Embryonic facial prominence (tissue), 1 donor: ENCODE data around the gene ADTRP.

Source experiments
- DNase-seq: peaks from one replicate; pipeline ENCODE4 v3.0.0-alpha.2; 2016; ENCODE audit errors: extremely low spot score

The ADTRP gene

GRCh38 chr6:11773581-11773980, 5.0 kb downstream of the ADTRP start:
- DNase-seq, result no peak

- DNase-seq, result no peak
Measured at GRCh38 chr6:11773013-11773412, 5.6 kb downstream of the ADTRP start.

- no peak for DNase-seq
Measured at GRCh38 chr6:11772109-11772825, 6.3 kb downstream of the ADTRP start.

- no peak for DNase-seq
Measured at GRCh38 chr6:11771473-11772048, 7.0 kb downstream of the ADTRP start.

GRCh38 chr6:11770546-11771466, 7.8 kb downstream of the ADTRP start:
- DNase-seq, result no peak

- DNase-seq, result no peak
Measured at GRCh38 chr6:11769811-11770545, 8.6 kb downstream of the ADTRP start.

GRCh38 chr6:11769244-11769643, 9.4 kb downstream of the ADTRP start:
- no peak for DNase-seq

GRCh38 chr6:11767978-11768756, 10.4 kb downstream of the ADTRP start:
- no peak for DNase-seq

GRCh38 chr6:11767458-11767857, 11.1 kb downstream of the ADTRP start:
- DNase-seq, result no peak

GRCh38 chr6:11766589-11767450, 11.8 kb downstream of the ADTRP start:
- DNase-seq, result no peak

GRCh38 chr6:11766043-11766442, 12.6 kb downstream of the ADTRP start:
- DNase-seq, result no peak

GRCh38 chr6:11764250-11764604, 14.4 kb downstream of the ADTRP start:
- no peak for DNase-seq

- DNase-seq, result no peak
Measured at GRCh38 chr6:11763460-11764249, 14.9 kb downstream of the ADTRP start.

GRCh38 chr6:11762794-11763459, 15.7 kb downstream of the ADTRP start:
- no peak for DNase-seq

- DNase-seq, result no peak
Measured at GRCh38 chr6:11761744-11762620, 16.6 kb downstream of the ADTRP start.

GRCh38 chr6:11760015-11760473, 18.6 kb downstream of the ADTRP start:
- DNase-seq, result no peak

GRCh38 chr6:11758878-11759277, 19.7 kb downstream of the ADTRP start:
- DNase-seq, result no peak

GRCh38 chr6:11756726-11757125, 21.9 kb downstream of the ADTRP start:
- no peak for DNase-seq
